IMR-90 (cell line): ENCODE data around the gene PRR23E. TPM values are rescaled to one million over a fixed set of nuclear protein-coding genes. Genes with fewer than 3 reads are reported as not detected.

Experiments
- ATAC-seq: fragments of 200-7000 bp; cut with Tn5 transposase; 2 replicates; pipeline ENCODE4 v1.9.1; 2020; ENCODE audit warnings: low read depth, mild to moderate bottlenecking, moderate library complexity
- BruUV-seq: library from RNA; stranded (reverse); fragments of 400-500 nt; replicated peaks from 2 replicates; lab custom pipeline; 2021; lab: Mats Ljungman, UMichigan
- CTCF ChIA-PET: fragments of 300-600 bp; formaldehyde crosslinking; extraction: SDS; loops from one replicate; lab custom pipeline; 2021; ENCODE audit warnings: antibody characterized with exemption; lab: Yijun Ruan, JAX
- POLR2A ChIA-PET: fragments of 300-600 bp; sonication (Branson Sonifier 250); formaldehyde crosslinking; loops from one replicate; lab custom pipeline; 2022; ENCODE audit warnings: antibody characterized with exemption; ENCODE audit not compliant: unreplicated experiment; lab: Charles Lee
- DNase-seq: peaks from one replicate; pipeline ENCODE4 v3.0.0; 2013
- H2AFZ ChIP-seq: replicated peaks from 2 replicates; pipeline ENCODE3; 2013; ENCODE audit warnings: low read length, mild to moderate bottlenecking; ENCODE audit not compliant: poor library complexity
- H2AK5ac ChIP-seq: 2 replicates; pipeline ENCODE4 v1.6.1; 2013; ENCODE audit warnings: low read depth, low read length, inconsistent platforms
- H2AK9ac ChIP-seq: replicated peaks from 2 replicates; pipeline ENCODE3; 2013; ENCODE audit warnings: mild to moderate bottlenecking, low read depth, low read length, moderate library complexity; ENCODE audit not compliant: poor library complexity
- H2BK120ac ChIP-seq: 2 replicates; pipeline ENCODE4 v1.6.1; 2013; ENCODE audit warnings: low read depth, low read length, inconsistent platforms
- H2BK15ac ChIP-seq: 3 replicates; pipeline ENCODE4 v1.6.1; 2013; ENCODE audit warnings: low read depth, low read length, inconsistent platforms
- H2BK20ac ChIP-seq: 2 replicates; pipeline ENCODE4 v1.6.1; 2013; ENCODE audit warnings: low read depth, mild to moderate bottlenecking, inconsistent platforms, low read length, moderate library complexity
- H2BK5ac ChIP-seq: 2 replicates; pipeline ENCODE4 v1.6.1; 2013; ENCODE audit warnings: mild to moderate bottlenecking, low read depth, low read length, inconsistent platforms; ENCODE audit not compliant: poor library complexity, severe bottlenecking
- H3K14ac ChIP-seq: replicated peaks from 2 replicates; pipeline ENCODE4 v1.6.1; 2013; ENCODE audit warnings: low read depth, low read length, inconsistent platforms
- H3K18ac ChIP-seq: 2 replicates; pipeline ENCODE4 v1.6.1; 2013; ENCODE audit warnings: low read depth, low read length, control low read depth
- H3K23ac ChIP-seq: 2 replicates; pipeline ENCODE4 v1.6.1; 2013; ENCODE audit warnings: low read depth, low read length, inconsistent platforms
- H3K27ac ChIP-seq: 2 replicates; pipeline ENCODE4 v1.5.1; 2013; ENCODE audit warnings: mild to moderate bottlenecking, control low read depth, low read length; ENCODE audit not compliant: insufficient read depth
- H3K27me3 ChIP-seq: 2 replicates; pipeline ENCODE4 v1.6.1; 2013; ENCODE audit warnings: low read length; ENCODE audit not compliant: control insufficient read depth, insufficient read depth
- H3K36me3 ChIP-seq: 2 replicates; pipeline ENCODE4 v1.6.1; 2013; ENCODE audit warnings: low read length, mixed read lengths; ENCODE audit not compliant: control insufficient read depth, insufficient read depth
- H3K4ac ChIP-seq: 2 replicates; pipeline ENCODE4 v1.6.1; 2013; ENCODE audit warnings: low read depth, low read length, inconsistent platforms
- H3K4me1 ChIP-seq: 2 replicates; pipeline ENCODE4 v1.6.1; 2013; ENCODE audit warnings: low read length, mixed read lengths; ENCODE audit not compliant: control insufficient read depth, insufficient read depth
- H3K4me2 ChIP-seq: 2 replicates; pipeline ENCODE4 v1.6.1; 2013; ENCODE audit warnings: low read depth, mild to moderate bottlenecking, control low read depth, low read length, moderate library complexity
- H3K4me3 ChIP-seq: 2 replicates; pipeline ENCODE4 v1.5.1; 2013; ENCODE audit warnings: low read depth, mild to moderate bottlenecking, control low read depth, low read length, moderate library complexity; ENCODE audit not compliant: insufficient read depth
- H3K56ac ChIP-seq: 2 replicates; pipeline ENCODE4 v1.6.1; 2013; ENCODE audit warnings: low read length, inconsistent platforms; ENCODE audit not compliant: insufficient read depth; ENCODE audit errors: extremely low read depth
- H3K79me1 ChIP-seq, 2 experiments: 2 replicates each; pipeline ENCODE4 v1.6.1; 2013; ENCODE audit warnings: low read length in 2 of 2, inconsistent platforms in 1 of 2, low read depth in 1 of 2
- H3K9ac ChIP-seq: 2 replicates; pipeline ENCODE4 v1.6.1; 2013; ENCODE audit warnings: low read depth, low read length, control low read depth
- H3K9me1 ChIP-seq: 2 replicates; pipeline ENCODE4 v1.6.1; 2013; ENCODE audit warnings: low read length, inconsistent platforms; ENCODE audit not compliant: insufficient read depth
- H3K9me3 ChIP-seq: 2 replicates; pipeline ENCODE4 v1.6.1; 2013; ENCODE audit warnings: low read length; ENCODE audit not compliant: control insufficient read depth, insufficient read depth
- H4K20me1 ChIP-seq: 2 replicates; pipeline ENCODE4 v1.6.1; 2013; ENCODE audit warnings: low read length, inconsistent platforms; ENCODE audit not compliant: insufficient read depth
- H4K5ac ChIP-seq: 2 replicates; pipeline ENCODE4 v1.6.1; 2013; ENCODE audit warnings: mild to moderate bottlenecking, low read depth, low read length, control low read depth
- H4K8ac ChIP-seq, 2 experiments: 2 replicates each; pipeline ENCODE4 v1.6.1; 2013; ENCODE audit warnings: low read depth in 2 of 2, low read length in 2 of 2, control low read depth in 1 of 2, inconsistent platforms in 1 of 2
- H4K91ac ChIP-seq: 2 replicates; pipeline ENCODE4 v1.6.1; 2013; ENCODE audit warnings: low read depth, low read length, inconsistent platforms; ENCODE audit not compliant: insufficient read depth
- MAFK ChIP-seq: IDR thresholded peaks from 2 replicates; pipeline ENCODE4 v1.6.1; 2012; ENCODE audit warnings: low read depth, low read length, improper control_type of control experiment
- MAZ ChIP-seq: IDR thresholded peaks from 2 replicates; pipeline ENCODE4 v1.6.1; 2012; ENCODE audit warnings: low read depth, mild to moderate bottlenecking, low read length, improper control_type of control experiment, moderate library complexity, borderline replicate concordance
- NFE2L2 ChIP-seq: fragments of 150-350 bp; IDR thresholded peaks from 2 replicates; pipeline ENCODE4 v1.6.1; 2016; ENCODE audit warnings: low read depth, mild to moderate bottlenecking, low read length
- RAD21 ChIP-seq: IDR thresholded peaks from 2 replicates; pipeline ENCODE4 v1.6.1; 2012; ENCODE audit warnings: low read length, improper control_type of control experiment
- RFX5 ChIP-seq: IDR thresholded peaks from 2 replicates; pipeline ENCODE4 v1.8.0; 2012; ENCODE audit warnings: low read depth, mild to moderate bottlenecking, low read length, moderate library complexity
- WGBS, 2 experiments: methylation state at CpG; one replicate each; pipeline versions ENCODE4 v1.1.5 to v1.1.7; 2013; ENCODE audit warnings: missing lambda C conversion rate in 2 of 2; ENCODE audit not compliant: insufficient read length in 1 of 2; ENCODE audit errors: extremely low coverage in 2 of 2; 5-methylcytosine and 5-hydroxymethylcytosine counted together
- dilution Hi-C: fragments of 300-500 bp; cut with HindIII; formaldehyde crosslinking; loops from one replicate; pipeline ENCODE4 v1.14.3; 2018; ENCODE audit warnings: low sequenced_read_pairs; ENCODE audit not compliant: unreplicated experiment
- in situ Hi-C: fragments of 300-500 bp; cut with MboI; formaldehyde crosslinking; loops from 3 replicates; pipeline ENCODE4 v1.14.3; 2019; ENCODE audit warnings: low sequenced_read_pairs, inconsistent platforms, mixed read lengths
- intact Hi-C: fragments of 100-400 bp; cut with micrococcal nuclease; formaldehyde crosslinking; loops from 2 replicates; pipeline ENCODE4 v1.10.0; 2022
- polyA plus RNA-seq, 3 experiments: library from polyadenylated mRNA; depleted of rRNA; stranded (reverse); fragments of >200 nt; gene quantifications; 2 replicates each; pipeline ENCODE4 v1.2.3, GENCODE V29; 2012; ENCODE audit warnings: low replicate concordance in 1 of 3
- total RNA-seq: library from RNA; depleted of rRNA; stranded (reverse); fragments of >200 nt; gene quantifications from 2 replicates; pipeline ENCODE4 v1.2.3, GENCODE V29; 2012

PRR23E gene
- total and polyA plus RNA-seq, 2 of the 4 experiments (the other 2 are of a cell fraction): not detected

- no peak for TF ChIP-seq RAD21
- no peak for TF ChIP-seq NFE2L2
- TF ChIP-seq RFX5: no peak
- TF ChIP-seq MAZ: no peak
- no peak for TF ChIP-seq MAFK
- H4K5ac ChIP-seq: no peak overlapping the region
- no TSS peak for BruUV-seq
- H2AK9ac ChIP-seq: no peak overlapping the region
- no peak overlapping the region for H2BK15ac ChIP-seq
- no peak overlapping the region for H3K4me3 ChIP-seq
- no peak overlapping the region for H2BK5ac ChIP-seq
- H4K91ac ChIP-seq: no peak overlapping the region
- H3K9me3 ChIP-seq: no peaks in the 10 kb centered on the region
- dilution Hi-C loops: no loop called here
- no peak overlapping the region for H4K8ac ChIP-seq
- no peak overlapping the region for H3K27ac ChIP-seq
- H3K27me3 ChIP-seq: peaks cover 9% of the 10 kb centered on the region
- WGBS, 2 experiments: 92% methylated on average over 7 of the region's 15 CpGs; no CpG with 5 or more reads in 1 of the 2 experiments
- intact Hi-C loops: no loop called here
- CTCF ChIA-PET: no interaction called here
- H3K36me3 ChIP-seq: no peaks in the 10 kb centered on the region
- no peak overlapping the region for H2BK20ac ChIP-seq
- no peak for ATAC-seq
- no peak overlapping the region for H3K14ac ChIP-seq
- no peak overlapping the region for H3K4me2 ChIP-seq
- H3K4me1 ChIP-seq: no peaks in the 10 kb centered on the region
- in situ Hi-C loops: no loop called here
- no peak overlapping the region for H2AK5ac ChIP-seq
- no peak overlapping the region for H2AFZ ChIP-seq
- no peak overlapping the region for H2BK120ac ChIP-seq
- no peak overlapping the region for H3K56ac ChIP-seq
- H3K23ac ChIP-seq: no peak overlapping the region
- H3K9ac ChIP-seq: no peak overlapping the region
- DNase-seq: no peak
- no peak overlapping the region for H3K4ac ChIP-seq
- POLR2A ChIA-PET: no interaction called here
- no peaks in the 10 kb centered on the region for H4K20me1 ChIP-seq
- no peaks in the 10 kb centered on the region for H3K9me1 ChIP-seq
- no peak overlapping the region for H3K18ac ChIP-seq
- H3K79me1 ChIP-seq: no peaks in the 10 kb centered on the region
Measured at GRCh38 chr3:127196466-127197299, 3.8 kb downstream of the PRR23E start.
